Spleen (tissue), 11 donors: ENCODE measurements around the gene BTRC. TPM values are rescaled to one million over a fixed set of nuclear protein-coding genes. Genes with fewer than 3 reads are reported as not detected.

ENCODE experiments used
- DNase-seq: peaks from one replicate; pipeline ENCODE4 v3.0.0-alpha.2; 2020
- H3K27ac ChIP-seq, 8 donors: fragments of 200-600 bp; sonication (generic) in 7 of 8; 1 replicate in 4 of 8; 2 replicates in 4 of 8; pipeline versions ENCODE4 v1.5.0 to v1.8.0; 2016 to 2021; ENCODE audit warnings: inconsistent platforms in 4 of 8, mild to moderate bottlenecking in 4 of 8, moderate library complexity in 1 of 8
- H3K27me3 ChIP-seq, 7 donors: fragments of 200-600 bp; sonication (generic) in 6 of 7; replicated peaks in 1 of 7; 1 replicate in 4 of 7; 2 replicates in 3 of 7; pipeline versions ENCODE4 v1.5.0 to v1.8.0; 2016 to 2021; ENCODE audit warnings: inconsistent platforms in 3 of 7, mild to moderate bottlenecking in 1 of 7
- H3K36me3 ChIP-seq, 6 donors: fragments of 200-600 bp; sonication (generic) in 5 of 6; 1 replicate in 4 of 6; 2 replicates in 2 of 6; pipeline versions ENCODE4 v1.5.0 to v1.8.0; 2016 to 2021; ENCODE audit warnings: inconsistent platforms in 2 of 6
- H3K4me1 ChIP-seq, 6 donors: fragments of 200-600 bp; sonication (generic) in 5 of 6; 1 replicate in 3 of 6; 2 replicates in 3 of 6; pipeline versions ENCODE4 v1.5.0 to v1.8.0; 2016 to 2021; ENCODE audit warnings: inconsistent platforms in 3 of 6
- H3K4me3 ChIP-seq, 8 donors: fragments of 200-600 bp; sonication (generic) in 7 of 8; 1 replicate in 4 of 8; 2 replicates in 4 of 8; pipeline versions ENCODE4 v1.5.0 to v1.8.0; 2016 to 2021; ENCODE audit warnings: inconsistent platforms in 4 of 8, mild to moderate bottlenecking in 4 of 8, moderate library complexity in 2 of 8
- H3K9me3 ChIP-seq, 8 donors: fragments of 200-600 bp; sonication (generic) in 7 of 8; 1 replicate in 4 of 8; 2 replicates in 4 of 8; pipeline versions ENCODE4 v1.5.0 to v1.8.0; 2016 to 2021; ENCODE audit warnings: inconsistent platforms in 4 of 8
- POLR2A ChIP-seq, 3 donors: fragments of 450-650 bp; IDR thresholded peaks; one replicate each; pipeline ENCODE4 v1.5.1; 2017; ENCODE audit warnings: antibody characterized with exemption in 3 of 3, mild to moderate bottlenecking in 1 of 3
- POLR2AphosphoS5 ChIP-seq, 3 donors: sonication (generic); formaldehyde crosslinking; IDR thresholded peaks; one replicate each; pipeline ENCODE4 v1.5.1; 2017; ENCODE audit warnings: antibody characterized with exemption in 3 of 3
- WGBS, 5 donors: extraction: QIAGEN DNeasy Blood & Tissue Kit in 3 of 5; methylation state at CpG; one replicate each; pipeline versions ENCODE4 v1.1.5 to v1.1.7; 2013 to 2018; 5-methylcytosine and 5-hydroxymethylcytosine counted together
- intact Hi-C: fragments of 100-400 bp; cut with DNase I; formaldehyde crosslinking; loops from one replicate; pipeline ENCODE4 v1.15.0; 2023; ENCODE audit warnings: low total_unique reads
- polyA plus RNA-seq, 3 donors: library from polyadenylated mRNA; stranded (reverse); fragments of 200-250 nt; gene quantifications; one replicate each; pipeline ENCODE4 v1.2.1, GENCODE V29; 2013
- total RNA-seq, 7 donors: library from RNA; depleted of rRNA in 3 of 7; stranded (reverse); fragments of >200 nt in 3 of 7; fragmentation: NEBNext Ultra II Directional in 4 of 7; extraction: Animal tissue kit (Norgen Biotek cat#: 25700) in 4 of 7; gene quantifications; one replicate each; pipeline versions ENCODE4 v1.1.0 to v1.2.1, GENCODE V29; 2016 to 2021
- TF ChIP-seq, protein P1 (sequence below), 11 experiments: fragments of 200-600 bp in 7 of 11; fragments of 450-650 bp in 4 of 11; sonication (generic) in 4 of 11; IDR thresholded peaks in 8 of 11; conservative IDR thresholded peaks in 3 of 11; 1 replicate in 7 of 11; 2 replicates in 4 of 11; pipeline versions ENCODE4 v1.4.0 to v1.8.0; 2016 to 2021; ENCODE audit warnings: antibody characterized with exemption in 11 of 11, inconsistent platforms in 4 of 11, mild to moderate bottlenecking in 1 of 11
- donor health status: healthy with polysubstance abuse.
- donor health status: DM: no; HTN: no; CAD: no; lungs with moderate emphysema.
- donor health status: DM: no; HTN: no; CAD: no.
- donor health status: Bipolar disorder and iron deficiency.
- donor health status: healthy.
- donor health status: DM: no; HTN: no; CAD: no.
- donor health status: DM: yes; HTN: yes; CAD: no.

The BTRC gene
- total and polyA plus RNA-seq, 10 donors: 2.7 to 23.9 (median 19.3) TPM

DNA sequence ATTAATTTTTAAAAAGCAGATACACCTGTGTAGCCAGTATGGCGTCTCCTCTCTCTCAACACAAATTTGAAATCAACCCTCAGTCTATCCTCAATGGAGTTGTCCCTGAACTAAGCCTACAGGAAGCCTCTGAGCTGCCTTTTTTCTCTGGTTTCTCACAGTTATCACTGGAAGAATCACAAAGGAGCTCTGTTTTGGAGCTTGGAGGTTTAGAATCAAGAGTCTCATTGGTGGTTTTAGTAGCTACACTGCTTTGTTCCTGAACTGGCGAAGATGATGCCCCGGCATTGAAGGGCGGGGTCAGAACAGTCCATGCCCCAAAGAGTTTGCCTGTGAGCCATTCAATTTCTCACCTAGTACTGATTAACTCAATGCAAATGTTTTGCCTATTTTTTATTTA, 16.1 kb upstream of the BTRC start:
- no peak for DNase-seq
- Histone ChIP-seq H3K4me1 (no peaks in the 10 kb centered on the region), H3K36me3 (no peaks in the 10 kb centered on the region), H3K27ac (no peak overlapping the region), H3K4me3 (no peak overlapping the region), H3K27me3 (peaks cover 0 to 5% (median 0%) of the 10 kb centered on the region in 7 donors), H3K9me3 (no peaks in the 10 kb centered on the region)
- WGBS, 5 donors: 86 to 97% (median 89%) methylated on average over 4 of the region's 4 CpGs
- TF ChIP-seq, protein P1, sequence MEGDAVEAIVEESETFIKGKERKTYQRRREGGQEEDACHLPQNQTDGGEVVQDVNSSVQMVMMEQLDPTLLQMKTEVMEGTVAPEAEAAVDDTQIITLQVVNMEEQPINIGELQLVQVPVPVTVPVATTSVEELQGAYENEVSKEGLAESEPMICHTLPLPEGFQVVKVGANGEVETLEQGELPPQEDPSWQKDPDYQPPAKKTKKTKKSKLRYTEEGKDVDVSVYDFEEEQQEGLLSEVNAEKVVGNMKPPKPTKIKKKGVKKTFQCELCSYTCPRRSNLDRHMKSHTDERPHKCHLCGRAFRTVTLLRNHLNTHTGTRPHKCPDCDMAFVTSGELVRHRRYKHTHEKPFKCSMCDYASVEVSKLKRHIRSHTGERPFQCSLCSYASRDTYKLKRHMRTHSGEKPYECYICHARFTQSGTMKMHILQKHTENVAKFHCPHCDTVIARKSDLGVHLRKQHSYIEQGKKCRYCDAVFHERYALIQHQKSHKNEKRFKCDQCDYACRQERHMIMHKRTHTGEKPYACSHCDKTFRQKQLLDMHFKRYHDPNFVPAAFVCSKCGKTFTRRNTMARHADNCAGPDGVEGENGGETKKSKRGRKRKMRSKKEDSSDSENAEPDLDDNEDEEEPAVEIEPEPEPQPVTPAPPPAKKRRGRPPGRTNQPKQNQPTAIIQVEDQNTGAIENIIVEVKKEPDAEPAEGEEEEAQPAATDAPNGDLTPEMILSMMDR (IDR thresholded peaks at IDR 0.05 in 8 of 11, conservative IDR thresholded peaks at IDR 0.05 in 3 of 11): no peak
- TF ChIP-seq POLR2A (IDR thresholded peaks at IDR 0.05): no peak
- TF ChIP-seq POLR2AphosphoS5 (IDR thresholded peaks at IDR 0.05): no peak
- intact Hi-C loops: no loop called here

DNA sequence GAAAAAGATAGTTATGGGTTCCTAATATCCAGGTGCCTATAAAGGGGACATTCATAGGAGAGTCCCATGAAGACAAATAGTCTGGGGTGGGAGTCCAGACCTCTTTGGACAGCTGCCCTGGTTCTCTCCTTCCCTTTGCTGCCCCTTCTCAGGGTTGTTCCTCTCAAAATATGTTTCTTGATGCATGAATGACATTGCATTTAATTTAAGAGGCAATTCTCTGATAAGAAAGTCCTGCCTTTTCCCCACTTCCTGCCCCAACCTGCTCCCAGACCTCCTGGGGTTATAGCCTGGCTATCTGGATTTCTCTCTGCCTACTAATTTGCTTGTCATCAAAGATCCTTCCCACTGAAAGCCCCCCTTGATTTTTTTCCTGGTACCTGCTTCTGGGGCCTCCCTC, 12.5 kb upstream of the BTRC start:
- intact Hi-C loops: no loop called here
- DNase-seq: no peak
- Histone ChIP-seq H3K4me1 (no peaks in the 10 kb centered on the region), H3K36me3 (no peaks in the 10 kb centered on the region), H3K9me3 (no peaks in the 10 kb centered on the region), H3K27me3 (no peaks in the 10 kb centered on the region), H3K27ac (no peak overlapping the region), H3K4me3 (no peak overlapping the region)
- TF ChIP-seq POLR2A (IDR thresholded peaks at IDR 0.05): no peak
- no peak for TF ChIP-seq POLR2AphosphoS5 (IDR thresholded peaks at IDR 0.05)
- TF ChIP-seq, protein P1 (IDR thresholded peaks at IDR 0.05 in 8 of 11, conservative IDR thresholded peaks at IDR 0.05 in 3 of 11): no peak

DNA sequence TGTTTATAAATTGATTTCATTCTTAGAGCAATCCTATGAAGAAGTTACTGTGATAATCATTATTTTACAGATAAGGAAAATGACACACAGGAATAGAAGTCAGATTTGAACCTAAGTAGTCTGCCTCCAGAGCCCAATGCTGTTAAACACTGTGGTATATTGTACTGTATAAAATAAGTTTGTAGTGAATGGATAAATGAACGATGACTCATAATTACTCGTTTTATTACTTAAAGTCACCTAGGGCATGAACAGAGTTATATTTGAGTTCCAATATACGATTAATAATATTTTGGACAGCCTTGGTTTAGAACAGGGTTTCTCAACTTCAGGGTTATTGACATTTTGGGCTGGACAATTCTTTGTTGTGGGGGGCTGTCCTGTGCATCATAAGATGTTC, 7.8 kb upstream of the BTRC start:
- Histone ChIP-seq H3K4me3 (no peak overlapping the region), H3K36me3 (no peaks in the 10 kb centered on the region), H3K27ac (no peak overlapping the region), H3K9me3 (no peaks in the 10 kb centered on the region), H3K4me1 (no peaks in the 10 kb centered on the region), H3K27me3 (peaks cover 0 to 26% (median 0%) of the 10 kb centered on the region in 7 donors)
- TF ChIP-seq POLR2AphosphoS5 (IDR thresholded peaks at IDR 0.05) (no peak), POLR2A (IDR thresholded peaks at IDR 0.05) (no peak)
- TF ChIP-seq, protein P1 (IDR thresholded peaks at IDR 0.05 in 8 of 11, conservative IDR thresholded peaks at IDR 0.05 in 3 of 11): no peak
- intact Hi-C loops: no loop called here
- WGBS, 5 donors: 78 to 91% (median 89%) methylated on average over 3 of the region's 3 CpGs
- DNase-seq: no peak

DNA sequence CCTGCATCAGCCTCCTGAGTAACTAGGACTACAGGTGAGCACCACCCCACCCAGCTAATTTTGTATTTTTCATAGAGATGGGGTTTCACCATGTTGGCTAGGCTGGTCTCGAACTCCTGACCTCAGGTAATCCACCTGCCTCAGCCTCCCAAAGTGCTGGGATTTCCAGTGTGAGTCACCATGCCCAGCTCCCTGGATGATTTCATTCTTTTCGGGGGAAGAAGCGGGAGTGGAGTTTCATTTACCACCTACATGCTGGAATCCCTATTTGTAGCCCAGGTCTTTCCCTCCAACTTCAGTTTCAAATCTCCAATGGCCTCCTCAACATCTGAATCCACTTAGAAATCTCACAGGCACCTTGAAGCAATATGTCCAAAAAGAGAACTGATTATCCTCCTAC, 2.9 kb upstream of the BTRC start:
- intact Hi-C loops: no loop called here
- H3K9me3 ChIP-seq: no peaks in the 10 kb centered on the region
- TF ChIP-seq, protein P1 (IDR thresholded peaks at IDR 0.05 in 8 of 11, conservative IDR thresholded peaks at IDR 0.05 in 3 of 11): no peak
- TF ChIP-seq POLR2AphosphoS5 (IDR thresholded peaks at IDR 0.05) (no peak), POLR2A (IDR thresholded peaks at IDR 0.05) (no peak)
- 81 to 91% (median 86%) methylated on average over 3 of the region's 3 CpGs for WGBS, 5 donors
- peaks cover 0 to 24% (median 21%) of the 10 kb centered on the region in 6 donors for H3K4me1 ChIP-seq
- DNase-seq: no peak
- H3K27ac ChIP-seq: no peak overlapping the region
- H3K4me3 ChIP-seq: no peak overlapping the region
- H3K27me3 ChIP-seq: peaks cover 0 to 26% (median 0%) of the 10 kb centered on the region in 7 donors
- no peaks in the 10 kb centered on the region for H3K36me3 ChIP-seq
